GM18861 (cell line): ENCODE data around the gene KNG1.
"Not testable (repeated sequence)": the region's sequence is repeated elsewhere in the genome, so short reads cannot be mapped to it uniquely, and the experiment has no call there.

Source experiments
- ATAC-seq: cut with Tn5 transposase; IDR thresholded peaks from one replicate; pipeline ENCODE4 v1.9.1; 2021; ENCODE audit not compliant: unreplicated experiment

Gene KNG1

GRCh38 chr3:186708983-186709679, 8.0 kb upstream of the KNG1 start:
- no peak for ATAC-seq

GRCh38 chr3:186710694-186711093, 6.5 kb upstream of the KNG1 start:
- ATAC-seq = not testable (repeated sequence)

DNA sequence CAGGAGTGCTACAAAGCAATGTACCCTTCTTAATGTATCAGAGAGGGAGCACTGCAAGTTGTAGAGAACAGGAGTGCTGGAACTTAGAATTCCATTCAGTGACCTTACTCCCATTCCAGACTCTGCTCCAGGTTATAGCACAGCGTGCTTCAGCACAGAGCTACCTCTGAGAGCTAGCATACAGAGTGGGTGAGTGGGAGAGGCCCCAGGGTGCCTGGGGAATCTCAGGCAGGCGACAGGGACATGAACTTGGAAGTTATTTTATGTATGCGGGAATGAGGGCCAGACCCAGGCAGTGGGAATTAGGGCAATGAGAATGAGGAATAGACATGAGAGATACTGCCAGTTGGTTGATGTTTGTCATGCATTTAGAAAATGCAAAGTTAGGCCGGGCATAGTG, 3.7 kb upstream of the KNG1 start:
- ATAC-seq = no peak

GRCh38 chr3:186719945-186720739, 3.0 kb downstream of the KNG1 start:
- no peak for ATAC-seq

DNA sequence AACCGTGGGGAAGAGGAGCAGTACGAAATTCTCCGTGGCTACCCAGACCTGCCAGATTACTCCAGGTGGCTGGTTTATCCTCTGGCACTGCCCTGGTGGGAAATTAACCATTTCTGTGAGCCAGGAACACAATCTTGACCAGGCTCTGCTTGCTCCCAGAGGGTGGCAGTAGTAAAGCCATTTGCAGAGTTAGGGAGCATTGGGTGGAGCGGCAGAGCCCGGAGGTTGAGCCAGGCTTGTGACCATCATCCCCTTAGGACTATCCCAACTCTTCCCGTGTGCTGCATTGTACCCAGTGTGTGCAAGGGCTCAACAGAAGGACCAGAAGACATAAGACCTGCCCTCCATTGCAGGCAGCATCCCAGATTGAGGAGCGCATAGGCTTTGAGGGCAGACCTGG, 5.3 kb downstream of the KNG1 start:
- no peak for ATAC-seq

DNA sequence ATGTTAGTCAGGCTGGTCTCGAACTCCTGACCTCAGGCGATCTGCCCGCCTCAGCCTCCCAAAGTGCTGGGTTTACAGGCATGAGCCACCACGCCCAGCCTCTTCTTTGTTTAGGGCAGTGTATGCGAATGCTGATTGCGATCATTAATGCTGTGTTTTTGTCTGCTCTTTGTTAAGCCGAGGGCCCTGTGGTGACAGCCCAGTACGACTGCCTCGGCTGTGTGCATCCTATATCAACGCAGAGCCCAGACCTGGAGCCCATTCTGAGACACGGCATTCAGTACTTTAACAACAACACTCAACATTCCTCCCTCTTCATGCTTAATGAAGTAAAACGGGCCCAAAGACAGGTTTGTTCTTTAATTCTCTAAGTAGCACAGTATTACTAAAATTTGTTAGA, 7.8 kb downstream of the KNG1 start:
- no peak for ATAC-seq

GRCh38 chr3:186732169-186732766, 15.1 kb downstream of the KNG1 start:
- ATAC-seq = no peak

DNA sequence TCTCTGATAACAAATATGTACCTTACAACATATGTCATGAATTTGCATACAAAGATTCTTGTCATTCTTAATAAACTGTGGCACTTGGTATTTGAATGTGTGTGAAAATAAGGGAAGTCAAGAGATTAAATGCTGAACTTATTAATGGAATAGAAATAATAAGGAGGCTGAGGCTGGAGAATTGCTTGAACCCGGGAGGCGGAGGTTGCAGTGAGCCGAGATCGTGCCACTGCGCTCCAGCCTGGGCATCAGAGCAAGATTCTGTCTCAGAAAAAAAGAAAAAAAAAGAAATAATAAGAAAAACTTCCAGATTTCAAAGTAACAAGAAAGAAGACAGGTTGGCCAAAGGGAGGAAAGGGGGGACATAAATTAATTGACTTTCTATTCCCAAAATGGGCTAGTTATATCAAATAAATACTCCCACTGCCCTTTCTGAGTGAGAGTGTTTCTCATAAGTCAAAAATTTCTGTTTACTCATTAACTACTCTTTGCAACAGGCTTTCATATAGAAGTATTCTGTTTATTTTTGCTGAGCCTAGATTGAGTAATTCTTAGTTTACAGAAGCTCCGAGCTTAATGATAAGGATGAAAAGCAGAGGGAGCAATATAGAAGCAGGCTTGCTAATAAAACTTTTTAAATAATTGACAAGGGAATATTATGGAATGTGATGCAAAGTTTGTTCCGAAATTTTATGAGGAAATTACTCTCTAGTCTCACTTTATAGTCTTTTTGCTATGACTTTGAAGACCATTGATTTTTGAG, 25.6 kb downstream of the KNG1 start:
- no peak for ATAC-seq

- ATAC-seq = no peak
Observed at GRCh38 chr3:186743666-186744065, 26.5 kb downstream of the KNG1 start.

DNA sequence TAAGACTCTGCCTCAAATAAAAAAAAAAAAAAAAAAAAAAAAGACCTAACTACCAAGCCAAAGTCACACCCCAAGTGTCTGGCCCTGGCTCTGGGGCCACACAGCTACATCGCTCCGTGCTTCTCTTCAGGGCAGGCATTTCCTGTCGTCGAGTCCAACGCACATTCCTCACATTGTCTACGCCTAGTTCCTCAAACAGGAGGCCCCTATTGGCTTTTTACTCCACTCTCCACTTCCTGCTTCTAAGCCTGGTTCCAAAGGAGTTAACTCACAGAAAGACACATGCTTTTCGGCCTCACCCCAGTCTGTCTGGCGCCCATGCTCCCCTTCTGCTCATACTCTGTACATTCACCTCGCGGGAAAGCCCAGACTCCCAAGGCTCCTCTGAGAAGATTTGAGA, 28.8 kb downstream of the KNG1 start:
- ATAC-seq = no peak

GRCh38 chr3:186750316-186750715, 33.2 kb downstream of the KNG1 start:
- ATAC-seq = no peak

GRCh38 chr3:186751480-186751879, 34.3 kb downstream of the KNG1 start:
- no peak for ATAC-seq

- no peak for ATAC-seq
Observed at GRCh38 chr3:186754006-186754405, 36.8 kb downstream of the KNG1 start.

GRCh38 chr3:186754871-186755270, 37.7 kb downstream of the KNG1 start:
- ATAC-seq = no peak

DNA sequence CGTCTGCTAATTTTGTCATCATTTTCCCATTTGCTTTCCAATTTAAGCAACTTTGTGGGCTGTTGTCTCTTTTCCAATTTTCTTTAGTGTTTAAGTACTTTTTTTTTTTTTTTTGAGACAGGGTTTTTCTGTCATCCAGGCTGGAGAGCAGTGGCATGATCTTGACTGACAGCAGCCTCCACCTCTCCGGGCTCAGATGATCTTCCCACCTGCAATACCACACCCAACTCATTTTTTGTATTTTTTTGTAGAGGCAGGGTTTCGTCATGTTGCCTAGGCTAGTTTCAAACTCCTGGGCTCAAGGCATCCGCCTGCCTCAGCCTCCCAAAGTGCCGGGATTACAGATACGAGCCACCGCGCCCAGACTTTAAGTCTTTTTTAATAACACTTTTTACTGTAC, 40.1 kb downstream of the KNG1 start:
- no peak for ATAC-seq

DNA sequence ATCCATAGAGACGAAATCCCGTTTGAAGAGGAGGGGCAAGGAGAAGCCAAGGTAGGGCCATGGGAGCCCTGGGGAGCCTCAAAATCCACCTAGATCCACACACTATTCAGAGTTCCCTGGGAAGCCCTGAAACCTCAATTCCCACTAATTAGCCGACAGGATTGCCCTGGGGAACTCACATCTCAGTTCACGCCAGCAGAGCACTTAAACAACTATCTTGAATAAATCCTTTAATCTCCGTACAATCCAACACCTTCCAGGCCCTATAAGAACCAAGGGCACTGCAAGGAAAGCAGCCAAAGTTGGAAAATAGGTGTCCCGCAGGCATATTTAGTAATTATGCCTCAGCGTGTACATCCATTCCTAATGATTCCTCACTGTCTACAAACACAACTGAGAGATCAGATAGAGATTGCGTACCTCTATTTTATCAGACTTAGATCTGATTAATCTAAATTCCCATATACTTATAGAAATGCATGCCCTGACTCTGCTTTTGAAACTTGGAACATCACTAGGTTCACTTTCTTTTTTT, 40.6 kb downstream of the KNG1 start:
- no peak for ATAC-seq

DNA sequence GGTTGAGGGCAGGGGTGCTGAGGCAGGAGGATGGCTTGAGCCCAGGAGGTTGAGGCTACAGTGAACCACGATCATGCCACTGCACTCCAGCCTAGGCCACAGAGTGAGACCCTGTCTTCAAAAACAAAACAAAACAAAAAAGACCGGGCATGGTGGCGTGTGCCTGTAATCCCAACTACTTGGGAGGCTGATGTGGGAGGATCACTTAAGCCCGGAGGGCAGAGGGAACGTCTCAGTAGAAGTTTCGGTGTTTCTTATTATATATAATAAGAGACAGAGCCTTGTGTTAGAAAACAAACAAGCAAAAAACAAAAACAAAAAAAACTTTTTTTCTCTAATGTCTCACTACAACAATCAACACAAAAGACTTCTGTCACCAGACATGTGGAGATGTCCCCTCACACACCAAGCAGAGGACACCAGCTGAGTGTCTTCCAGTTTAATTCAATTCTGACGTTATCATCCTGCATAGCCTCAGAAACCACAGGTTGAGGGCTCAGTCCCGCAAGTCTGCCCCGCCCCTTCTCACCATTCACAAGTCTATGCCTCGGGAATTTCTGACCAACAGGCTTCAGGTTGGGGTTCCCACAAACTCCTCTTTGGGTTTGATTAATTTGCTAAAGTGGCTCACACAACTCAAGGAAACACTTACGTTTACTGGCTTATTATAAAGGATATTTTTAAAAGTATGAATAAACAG, 42.2 kb downstream of the KNG1 start:
- no peak for ATAC-seq

DNA sequence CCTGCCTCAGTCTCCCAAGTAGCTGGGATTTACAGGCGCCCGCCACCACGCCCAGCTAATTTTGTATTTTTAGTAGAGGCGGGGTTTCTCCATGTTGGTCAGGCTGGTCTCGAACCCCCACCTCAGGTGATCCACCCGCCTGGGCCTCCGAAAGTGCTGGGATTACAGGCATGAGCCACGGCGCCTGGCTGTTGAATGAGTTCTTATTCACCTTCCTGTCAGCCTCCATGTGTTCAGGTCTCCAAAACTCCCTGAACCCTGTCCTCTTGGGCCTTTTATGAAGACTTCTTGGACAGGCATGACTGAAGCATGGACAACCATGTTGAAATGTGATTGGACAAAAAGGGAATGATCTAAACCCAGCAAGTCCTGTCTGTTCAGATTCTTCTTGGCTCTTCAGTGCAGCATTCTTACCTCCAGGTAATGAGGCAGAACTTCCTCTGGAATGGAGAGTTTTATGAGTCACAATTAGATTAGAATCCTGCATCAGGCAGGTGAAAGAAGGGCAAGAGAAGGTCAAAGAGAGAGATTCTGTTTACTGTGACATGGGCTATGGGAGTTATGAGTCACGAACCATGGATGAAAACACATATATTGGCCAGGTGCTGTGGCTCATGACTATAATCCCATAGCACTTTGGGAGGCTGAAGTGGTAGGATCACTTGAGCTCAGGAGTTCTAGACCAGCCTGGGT, 43.1 kb downstream of the KNG1 start:
- no peak for ATAC-seq

GRCh38 chr3:186760897-186761447, 43.8 kb downstream of the KNG1 start:
- ATAC-seq = no peak

- peak; percentile 5 for ATAC-seq
Observed at GRCh38 chr3:186772281-186772694, 55.1 kb downstream of the KNG1 start.
